Type B pancreatic cell (in vitro differentiated cells): ENCODE data around the gene HHAT. TPM values are rescaled to one million over a fixed set of nuclear protein-coding genes. Genes with fewer than 3 reads are reported as not detected.

Experiments used
- DNase-seq: peaks from one replicate; pipeline ENCODE4 v3.0.0; 2021; ENCODE audit warnings: mixed read lengths; ENCODE audit not compliant: unreplicated experiment; ENCODE audit errors: extremely low spot score
- H3K27ac Mint-ChIP-seq: 2 replicates; pipeline ENCODE4 v1.8.0; 2021; ENCODE audit warnings: mild to moderate bottlenecking, mixed read lengths
- H3K27me3 Mint-ChIP-seq: 2 replicates; pipeline ENCODE4 v1.8.0; 2021; ENCODE audit warnings: mixed read lengths
- H3K36me3 Mint-ChIP-seq: 2 replicates; pipeline ENCODE4 v1.8.0; 2021; ENCODE audit warnings: mixed read lengths
- H3K4me1 Mint-ChIP-seq: one replicate; pipeline ENCODE4 v1.8.0; 2021; ENCODE audit warnings: mixed read lengths; ENCODE audit not compliant: unreplicated experiment
- H3K4me3 Mint-ChIP-seq: 2 replicates; pipeline ENCODE4 v1.8.0; 2021; ENCODE audit warnings: mild to moderate bottlenecking, mixed read lengths
- H3K9me3 Mint-ChIP-seq: 2 replicates; pipeline ENCODE4 v1.8.0; 2021; ENCODE audit warnings: mixed read lengths
- CTCF ChIP-seq: fragments of 200-600 bp; sonication (generic); conservative IDR thresholded peaks from 2 replicates; pipeline ENCODE4 v1.5.0; 2021; ENCODE audit warnings: antibody characterized with exemption, mild to moderate bottlenecking
- total RNA-seq: library from RNA; stranded (reverse); gene quantifications from 2 replicates; pipeline ENCODE4 v1.2.1, GENCODE V29; 2021; ENCODE audit warnings: low replicate concordance

The HHAT gene
- total RNA-seq, 1 donor from 2014 or later = 9.0 TPM

- no peaks in the 10 kb centered on the region for H3K27me3 Mint-ChIP-seq
- no peak overlapping the region for H3K4me3 Mint-ChIP-seq
- H3K4me1 Mint-ChIP-seq = no peaks in the 10 kb centered on the region
- H3K27ac Mint-ChIP-seq = no peak overlapping the region
- H3K9me3 Mint-ChIP-seq = no peaks in the 10 kb centered on the region
- no peaks in the 10 kb centered on the region for H3K36me3 Mint-ChIP-seq
- no peak for TF ChIP-seq CTCF
- DNase-seq = no peak
Measured at GRCh38 chr1:210475321-210475720, 146.6 kb downstream of the HHAT start.

- H3K27me3 Mint-ChIP-seq = no peaks in the 10 kb centered on the region
- no peak for TF ChIP-seq CTCF
- H3K27ac Mint-ChIP-seq = no peak overlapping the region
- H3K36me3 Mint-ChIP-seq = no peaks in the 10 kb centered on the region
- no peaks in the 10 kb centered on the region for H3K9me3 Mint-ChIP-seq
- no peak overlapping the region for H3K4me3 Mint-ChIP-seq
- no peak for DNase-seq
- H3K4me1 Mint-ChIP-seq = no peaks in the 10 kb centered on the region
Measured at GRCh38 chr1:210475806-210476205, 147.1 kb downstream of the HHAT start.

GRCh38 chr1:210476730-210477129 is 148.0 kb downstream of the HHAT start:
- Mint-ChIP-seq H3K36me3 (no peaks in the 10 kb centered on the region), H3K4me3 (no peak overlapping the region), H3K4me1 (no peaks in the 10 kb centered on the region), H3K27me3 (no peaks in the 10 kb centered on the region), H3K27ac (no peak overlapping the region), H3K9me3 (no peaks in the 10 kb centered on the region)
- DNase-seq = no peak
- TF ChIP-seq CTCF = no peak

GRCh38 chr1:210477328-210477924 is 148.7 kb downstream of the HHAT start:
- no peak overlapping the region for H3K27ac Mint-ChIP-seq
- TF ChIP-seq CTCF = no peak
- H3K4me1 Mint-ChIP-seq = no peaks in the 10 kb centered on the region
- no peaks in the 10 kb centered on the region for H3K27me3 Mint-ChIP-seq
- H3K4me3 Mint-ChIP-seq = no peak overlapping the region
- no peaks in the 10 kb centered on the region for H3K36me3 Mint-ChIP-seq
- H3K9me3 Mint-ChIP-seq = no peaks in the 10 kb centered on the region
- no peak for DNase-seq

- Mint-ChIP-seq H3K27ac (no peak overlapping the region), H3K9me3 (no peaks in the 10 kb centered on the region), H3K4me1 (peaks cover 10% of the 10 kb centered on the region), H3K4me3 (no peak overlapping the region), H3K27me3 (no peaks in the 10 kb centered on the region), H3K36me3 (no peaks in the 10 kb centered on the region)
- TF ChIP-seq CTCF = no peak
- no peak for DNase-seq
Measured at GRCh38 chr1:210478820-210479219, 150.1 kb downstream of the HHAT start.

GRCh38 chr1:210482491-210482890 is 153.8 kb downstream of the HHAT start:
- Mint-ChIP-seq H3K27me3 (no peaks in the 10 kb centered on the region), H3K9me3 (peaks cover 3% of the 10 kb centered on the region), H3K4me3 (no peak overlapping the region), H3K27ac (no peak overlapping the region), H3K4me1 (peaks cover 10% of the 10 kb centered on the region), H3K36me3 (no peaks in the 10 kb centered on the region)
- TF ChIP-seq CTCF = no peak
- no peak for DNase-seq
